IMR-90 (cell line): ENCODE data around the gene AIFM2. TPM values are rescaled to one million over a fixed set of nuclear protein-coding genes. Genes with fewer than 3 reads are reported as not detected.

Source experiments
- ATAC-seq: fragments of 200-7000 bp; cut with Tn5 transposase; 2 replicates; pipeline ENCODE4 v1.9.1; 2020; ENCODE audit warnings: low read depth, mild to moderate bottlenecking, moderate library complexity
- BruUV-seq: library from RNA; stranded (reverse); fragments of 400-500 nt; replicated peaks from 2 replicates; lab custom pipeline; 2021; lab: Mats Ljungman, UMichigan
- CTCF ChIA-PET: fragments of 300-600 bp; formaldehyde crosslinking; extraction: SDS; loops from one replicate; lab custom pipeline; 2021; ENCODE audit warnings: antibody characterized with exemption; lab: Yijun Ruan, JAX
- POLR2A ChIA-PET: fragments of 300-600 bp; sonication (Branson Sonifier 250); formaldehyde crosslinking; loops from one replicate; lab custom pipeline; 2022; ENCODE audit warnings: antibody characterized with exemption; ENCODE audit not compliant: unreplicated experiment; lab: Charles Lee
- DNase-seq: peaks from one replicate; pipeline ENCODE4 v3.0.0; 2013
- H2AFZ ChIP-seq: replicated peaks from 2 replicates; pipeline ENCODE3; 2013; ENCODE audit warnings: low read length, mild to moderate bottlenecking; ENCODE audit not compliant: poor library complexity
- H2AK5ac ChIP-seq: 2 replicates; pipeline ENCODE4 v1.6.1; 2013; ENCODE audit warnings: low read depth, low read length, inconsistent platforms
- H2AK9ac ChIP-seq: replicated peaks from 2 replicates; pipeline ENCODE3; 2013; ENCODE audit warnings: mild to moderate bottlenecking, low read depth, low read length, moderate library complexity; ENCODE audit not compliant: poor library complexity
- H2BK120ac ChIP-seq: 2 replicates; pipeline ENCODE4 v1.6.1; 2013; ENCODE audit warnings: low read depth, low read length, inconsistent platforms
- H2BK15ac ChIP-seq: 3 replicates; pipeline ENCODE4 v1.6.1; 2013; ENCODE audit warnings: low read depth, low read length, inconsistent platforms
- H2BK20ac ChIP-seq: 2 replicates; pipeline ENCODE4 v1.6.1; 2013; ENCODE audit warnings: low read depth, mild to moderate bottlenecking, inconsistent platforms, low read length, moderate library complexity
- H2BK5ac ChIP-seq: 2 replicates; pipeline ENCODE4 v1.6.1; 2013; ENCODE audit warnings: mild to moderate bottlenecking, low read depth, low read length, inconsistent platforms; ENCODE audit not compliant: poor library complexity, severe bottlenecking
- H3K14ac ChIP-seq: replicated peaks from 2 replicates; pipeline ENCODE4 v1.6.1; 2013; ENCODE audit warnings: low read depth, low read length, inconsistent platforms
- H3K18ac ChIP-seq: 2 replicates; pipeline ENCODE4 v1.6.1; 2013; ENCODE audit warnings: low read depth, low read length, control low read depth
- H3K23ac ChIP-seq: 2 replicates; pipeline ENCODE4 v1.6.1; 2013; ENCODE audit warnings: low read depth, low read length, inconsistent platforms
- H3K27ac ChIP-seq: 2 replicates; pipeline ENCODE4 v1.5.1; 2013; ENCODE audit warnings: mild to moderate bottlenecking, control low read depth, low read length; ENCODE audit not compliant: insufficient read depth
- H3K27me3 ChIP-seq: 2 replicates; pipeline ENCODE4 v1.6.1; 2013; ENCODE audit warnings: low read length; ENCODE audit not compliant: control insufficient read depth, insufficient read depth
- H3K36me3 ChIP-seq: 2 replicates; pipeline ENCODE4 v1.6.1; 2013; ENCODE audit warnings: low read length, mixed read lengths; ENCODE audit not compliant: control insufficient read depth, insufficient read depth
- H3K4ac ChIP-seq: 2 replicates; pipeline ENCODE4 v1.6.1; 2013; ENCODE audit warnings: low read depth, low read length, inconsistent platforms
- H3K4me1 ChIP-seq: 2 replicates; pipeline ENCODE4 v1.6.1; 2013; ENCODE audit warnings: low read length, mixed read lengths; ENCODE audit not compliant: control insufficient read depth, insufficient read depth
- H3K4me2 ChIP-seq: 2 replicates; pipeline ENCODE4 v1.6.1; 2013; ENCODE audit warnings: low read depth, mild to moderate bottlenecking, control low read depth, low read length, moderate library complexity
- H3K4me3 ChIP-seq: 2 replicates; pipeline ENCODE4 v1.5.1; 2013; ENCODE audit warnings: low read depth, mild to moderate bottlenecking, control low read depth, low read length, moderate library complexity; ENCODE audit not compliant: insufficient read depth
- H3K56ac ChIP-seq: 2 replicates; pipeline ENCODE4 v1.6.1; 2013; ENCODE audit warnings: low read length, inconsistent platforms; ENCODE audit not compliant: insufficient read depth; ENCODE audit errors: extremely low read depth
- H3K79me1 ChIP-seq, 2 experiments: 2 replicates each; pipeline ENCODE4 v1.6.1; 2013; ENCODE audit warnings: low read length in 2 of 2, inconsistent platforms in 1 of 2, low read depth in 1 of 2
- H3K9ac ChIP-seq: 2 replicates; pipeline ENCODE4 v1.6.1; 2013; ENCODE audit warnings: low read depth, low read length, control low read depth
- H3K9me1 ChIP-seq: 2 replicates; pipeline ENCODE4 v1.6.1; 2013; ENCODE audit warnings: low read length, inconsistent platforms; ENCODE audit not compliant: insufficient read depth
- H3K9me3 ChIP-seq: 2 replicates; pipeline ENCODE4 v1.6.1; 2013; ENCODE audit warnings: low read length; ENCODE audit not compliant: control insufficient read depth, insufficient read depth
- H4K20me1 ChIP-seq: 2 replicates; pipeline ENCODE4 v1.6.1; 2013; ENCODE audit warnings: low read length, inconsistent platforms; ENCODE audit not compliant: insufficient read depth
- H4K5ac ChIP-seq: 2 replicates; pipeline ENCODE4 v1.6.1; 2013; ENCODE audit warnings: mild to moderate bottlenecking, low read depth, low read length, control low read depth
- H4K8ac ChIP-seq, 2 experiments: 2 replicates each; pipeline ENCODE4 v1.6.1; 2013; ENCODE audit warnings: low read depth in 2 of 2, low read length in 2 of 2, control low read depth in 1 of 2, inconsistent platforms in 1 of 2
- H4K91ac ChIP-seq: 2 replicates; pipeline ENCODE4 v1.6.1; 2013; ENCODE audit warnings: low read depth, low read length, inconsistent platforms; ENCODE audit not compliant: insufficient read depth
- CHD1 ChIP-seq: IDR thresholded peaks from 2 replicates; pipeline ENCODE4 v1.6.1; 2012; ENCODE audit warnings: low read depth, low read length, improper control_type of control experiment
- FOS ChIP-seq: fragments of 150-350 bp; IDR thresholded peaks from 2 replicates; pipeline ENCODE4 v1.6.1; 2016; ENCODE audit warnings: low read depth, low read length
- POLR2A ChIP-seq: IDR thresholded peaks from 2 replicates; pipeline ENCODE4 v1.6.1; 2012; ENCODE audit warnings: mild to moderate bottlenecking, low read depth, low read length
- RCOR1 ChIP-seq: IDR thresholded peaks from 2 replicates; pipeline ENCODE4 v1.6.1; 2012; ENCODE audit warnings: mild to moderate bottlenecking, low read length, improper control_type of control experiment; ENCODE audit not compliant: insufficient replicate concordance
- WGBS, 2 experiments: methylation state at CpG; one replicate each; pipeline versions ENCODE4 v1.1.5 to v1.1.7; 2013; ENCODE audit warnings: missing lambda C conversion rate in 2 of 2; ENCODE audit not compliant: insufficient read length in 1 of 2; ENCODE audit errors: extremely low coverage in 2 of 2; 5-methylcytosine and 5-hydroxymethylcytosine counted together
- dilution Hi-C: fragments of 300-500 bp; cut with HindIII; formaldehyde crosslinking; loops from one replicate; pipeline ENCODE4 v1.14.3; 2018; ENCODE audit warnings: low sequenced_read_pairs; ENCODE audit not compliant: unreplicated experiment
- in situ Hi-C: fragments of 300-500 bp; cut with MboI; formaldehyde crosslinking; loops from 3 replicates; pipeline ENCODE4 v1.14.3; 2019; ENCODE audit warnings: low sequenced_read_pairs, inconsistent platforms, mixed read lengths
- intact Hi-C: fragments of 100-400 bp; cut with micrococcal nuclease; formaldehyde crosslinking; loops from 2 replicates; pipeline ENCODE4 v1.10.0; 2022
- polyA plus RNA-seq, 3 experiments: library from polyadenylated mRNA; depleted of rRNA; stranded (reverse); fragments of >200 nt; gene quantifications; 2 replicates each; pipeline ENCODE4 v1.2.3, GENCODE V29; 2012; ENCODE audit warnings: low replicate concordance in 1 of 3
- total RNA-seq: library from RNA; depleted of rRNA; stranded (reverse); fragments of >200 nt; gene quantifications from 2 replicates; pipeline ENCODE4 v1.2.3, GENCODE V29; 2012
- TF ChIP-seq, protein P1 (sequence below): fragments of 150-350 bp; IDR thresholded peaks from 2 replicates; pipeline ENCODE4 v1.6.1; 2016; ENCODE audit warnings: low read depth, mild to moderate bottlenecking, low read length, moderate library complexity, borderline replicate concordance
- TF ChIP-seq, protein P2 (sequence below): fragments of 150-350 bp; IDR thresholded peaks from 2 replicates; pipeline ENCODE4 v1.6.1; 2017; ENCODE audit warnings: mild to moderate bottlenecking, antibody characterized with exemption, low read length, low read depth

The AIFM2 gene
- total and polyA plus RNA-seq, 2 of the 4 experiments (the other 2 are of a cell fraction), result 2.0 to 4.6 TPM

GRCh38 chr10:70122742-70123141, 9.9 kb downstream of the AIFM2 start:
- Histone ChIP-seq H3K79me1 (peaks cover 10 to 23% of the 10 kb centered on the region in 2 experiments), H2AFZ (no peak overlapping the region), H3K4me3 (no peak overlapping the region), H3K4me2 (no peak overlapping the region), H3K14ac (no peak overlapping the region), H3K9me3 (0 out of 2 replicates have a peak, but pooled peaks cover 2% of the 10 kb centered on the region), H2BK120ac (no peak overlapping the region), H3K9me1 (peaks cover 7% of the 10 kb centered on the region), H2BK15ac (no peak overlapping the region), H2AK5ac (no peak overlapping the region), H3K23ac (no peak overlapping the region), H4K20me1 (peaks cover 7% of the 10 kb centered on the region; the same call in 1 of the 2 replicates), H2BK5ac (no peak overlapping the region), H3K27ac (no peak overlapping the region), H3K4ac (no peak overlapping the region), H3K18ac (no peak overlapping the region), H4K8ac (no peak overlapping the region), H3K56ac (no peak overlapping the region), H4K91ac (no peak overlapping the region), H3K9ac (no peak overlapping the region), H2BK20ac (no peak overlapping the region), H2AK9ac (no peak overlapping the region), H3K4me1 (no peaks in the 10 kb centered on the region; the same call in 1 of the 2 replicates), H4K5ac (no peak overlapping the region), H3K27me3 (no peaks in the 10 kb centered on the region), H3K36me3 (peaks cover 38% of the 10 kb centered on the region)
- DNase-seq (peak; percentile 21), ATAC-seq (no peak; the same call in 1 of the 2 replicates)
- TF ChIP-seq, protein P1, sequence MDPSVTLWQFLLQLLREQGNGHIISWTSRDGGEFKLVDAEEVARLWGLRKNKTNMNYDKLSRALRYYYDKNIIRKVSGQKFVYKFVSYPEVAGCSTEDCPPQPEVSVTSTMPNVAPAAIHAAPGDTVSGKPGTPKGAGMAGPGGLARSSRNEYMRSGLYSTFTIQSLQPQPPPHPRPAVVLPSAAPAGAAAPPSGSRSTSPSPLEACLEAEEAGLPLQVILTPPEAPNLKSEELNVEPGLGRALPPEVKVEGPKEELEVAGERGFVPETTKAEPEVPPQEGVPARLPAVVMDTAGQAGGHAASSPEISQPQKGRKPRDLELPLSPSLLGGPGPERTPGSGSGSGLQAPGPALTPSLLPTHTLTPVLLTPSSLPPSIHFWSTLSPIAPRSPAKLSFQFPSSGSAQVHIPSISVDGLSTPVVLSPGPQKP, result no peak
- TF ChIP-seq RCOR1 (no peak), FOS (no peak), POLR2A (no peak), CHD1 (no peak)
- TF ChIP-seq, protein P2, sequence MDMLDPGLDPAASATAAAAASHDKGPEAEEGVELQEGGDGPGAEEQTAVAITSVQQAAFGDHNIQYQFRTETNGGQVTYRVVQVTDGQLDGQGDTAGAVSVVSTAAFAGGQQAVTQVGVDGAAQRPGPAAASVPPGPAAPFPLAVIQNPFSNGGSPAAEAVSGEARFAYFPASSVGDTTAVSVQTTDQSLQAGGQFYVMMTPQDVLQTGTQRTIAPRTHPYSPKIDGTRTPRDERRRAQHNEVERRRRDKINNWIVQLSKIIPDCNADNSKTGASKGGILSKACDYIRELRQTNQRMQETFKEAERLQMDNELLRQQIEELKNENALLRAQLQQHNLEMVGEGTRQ, result no peak
- dilution Hi-C loops, result no loop called here
- POLR2A ChIA-PET, result interaction anchor here (0.6 kb wide), 2 partner anchors 19 to 206 kb away, joined by 3 read pairs; no protein-coding TSS in a partner anchor
- in situ Hi-C loops, result no loop called here
- CTCF ChIA-PET, result interaction anchor here (1.6 kb wide), 1 partner anchor 24 kb away, joined by 4 read pairs; no protein-coding TSS in a partner anchor
- no TSS peak for BruUV-seq
- intact Hi-C loops, result no loop called here
- WGBS, 2 experiments, result 94% methylated on average over 3 of the region's 5 CpGs; no CpG with 5 or more reads in 1 of the 2 experiments
